Esophagus squamous epithelium (tissue), 4 donors: Measurements from ENCODE around the gene PRPF38A.

Source experiments
- POLR2A ChIP-seq, 4 donors: fragments of 450-650 bp; IDR thresholded peaks; one replicate each; pipeline ENCODE4 v1.6.1; 2017; ENCODE audit warnings: antibody characterized with exemption in 4 of 4, mild to moderate bottlenecking in 4 of 4, moderate library complexity in 3 of 4
- TF ChIP-seq, protein P1 (sequence below), 6 experiments: fragments of 450-650 bp in 4 of 6; fragments of 200-600 bp in 2 of 6; sonication (generic) in 2 of 6; IDR thresholded peaks; one replicate each; pipeline ENCODE4 v1.5.1; 2016 to 2019; ENCODE audit warnings: antibody characterized with exemption in 6 of 6, mild to moderate bottlenecking in 4 of 6, moderate library complexity in 4 of 6

GRCh38 chr1:52432807-52433206, 28.4 kb downstream of the PRPF38A start:
- no peak for TF ChIP-seq POLR2A (IDR thresholded peaks at IDR 0.05)
- TF ChIP-seq, protein P1, sequence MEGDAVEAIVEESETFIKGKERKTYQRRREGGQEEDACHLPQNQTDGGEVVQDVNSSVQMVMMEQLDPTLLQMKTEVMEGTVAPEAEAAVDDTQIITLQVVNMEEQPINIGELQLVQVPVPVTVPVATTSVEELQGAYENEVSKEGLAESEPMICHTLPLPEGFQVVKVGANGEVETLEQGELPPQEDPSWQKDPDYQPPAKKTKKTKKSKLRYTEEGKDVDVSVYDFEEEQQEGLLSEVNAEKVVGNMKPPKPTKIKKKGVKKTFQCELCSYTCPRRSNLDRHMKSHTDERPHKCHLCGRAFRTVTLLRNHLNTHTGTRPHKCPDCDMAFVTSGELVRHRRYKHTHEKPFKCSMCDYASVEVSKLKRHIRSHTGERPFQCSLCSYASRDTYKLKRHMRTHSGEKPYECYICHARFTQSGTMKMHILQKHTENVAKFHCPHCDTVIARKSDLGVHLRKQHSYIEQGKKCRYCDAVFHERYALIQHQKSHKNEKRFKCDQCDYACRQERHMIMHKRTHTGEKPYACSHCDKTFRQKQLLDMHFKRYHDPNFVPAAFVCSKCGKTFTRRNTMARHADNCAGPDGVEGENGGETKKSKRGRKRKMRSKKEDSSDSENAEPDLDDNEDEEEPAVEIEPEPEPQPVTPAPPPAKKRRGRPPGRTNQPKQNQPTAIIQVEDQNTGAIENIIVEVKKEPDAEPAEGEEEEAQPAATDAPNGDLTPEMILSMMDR (IDR thresholded peaks at IDR 0.05): no peak
